ENCODE data around the gene NR4A3. TPM values are rescaled to one million over a fixed set of nuclear protein-coding genes. Genes with fewer than 3 reads are reported as not detected.

NR4A3 gene
- polyA plus RNA-seq, 3 donors = 0.88 to 2.1 (median 0.92) TPM

- Histone ChIP-seq H4K20me1 (ENCODE audit: insufficient read depth, low read length) (no peaks in the 10 kb centered on the region), H3K27me3 (ENCODE audit: control insufficient read depth in 2 of 2, insufficient read depth in 2 of 2, low read length in 2 of 2) (no peaks in the 10 kb centered on the region), H2AFZ (ENCODE audit: insufficient read depth, low read depth, low read length, poor library complexity, severe bottlenecking) (no peak overlapping the region), H3K36me3 (replicated peaks in 1 of 2; ENCODE audit: control insufficient read depth in 1 of 2, insufficient read depth in 2 of 2, low read length in 2 of 2) (no peaks in the 10 kb centered on the region), H3K4me3 (replicated peaks in 1 of 3; ENCODE audit: low read depth in 2 of 3, low read length in 3 of 3) (no peak overlapping the region), H3K9ac (ENCODE audit: insufficient read depth, low read length, poor library complexity, severe bottlenecking) (no peak overlapping the region), H3K4me2 (replicated peaks; ENCODE audit: extremely low read depth, low read length, poor library complexity, severe bottlenecking) (no peak overlapping the region), H3K9me3 (replicated peaks in 1 of 2; ENCODE audit: control insufficient read depth in 1 of 2, insufficient read depth in 1 of 2, low read length in 2 of 2) (no peaks in the 10 kb centered on the region), H3K4me1 (ENCODE audit: control insufficient read depth in 1 of 2, insufficient read depth in 2 of 2, low read length in 2 of 2) (peaks cover 3 to 8% of the 10 kb centered on the region in 2 donors), H3K27ac (ENCODE audit: low read depth in 1 of 2, low read length in 2 of 2) (no peak overlapping the region), H3K79me2 (ENCODE audit: insufficient read depth, low read length) (no peaks in the 10 kb centered on the region)
- H3K4me1 Mint-ChIP-seq = peaks cover 13% of the 10 kb centered on the region
- peak overlapping the region in 1 of 7 donors; percentile 40 for H3K27ac Mint-ChIP-seq
- H3K4me3 Mint-ChIP-seq = no peak overlapping the region
- H3K9me3 Mint-ChIP-seq = peaks cover 0 to 2% (median 0%) of the 10 kb centered on the region in 7 donors
- peak in 2 of 3 donors; percentile 4 to 10 for DNase-seq
- H3K36me3 Mint-ChIP-seq = no peaks in the 10 kb centered on the region
- WGBS (ENCODE audit: insufficient coverage) = no CpG with 5 or more reads among the region's 6 CpGs
- no peak for TF ChIP-seq CTCF (IDR thresholded peaks at IDR 0.05)
- peaks cover 1 to 2% (median 2%) of the 10 kb centered on the region in 3 donors for H3K27me3 Mint-ChIP-seq (ENCODE audit: low read depth in 3 of 3)
- intact Hi-C loops (cut with micrococcal nuclease) = no loop called here
Measured at GRCh38 chr9:99782962-99783718, 38.5 kb upstream of the NR4A3 start.

- Mint-ChIP-seq H3K9me3 (peaks cover 0 to 2% (median 0%) of the 10 kb centered on the region in 7 donors), H3K4me1 (peaks cover 13% of the 10 kb centered on the region), H3K4me3 (no peak overlapping the region), H3K27me3 (ENCODE audit: low read depth in 3 of 3) (peaks cover 1 to 2% (median 2%) of the 10 kb centered on the region in 3 donors), H3K27ac (no peak overlapping the region), H3K36me3 (no peaks in the 10 kb centered on the region)
- Histone ChIP-seq H3K36me3 (replicated peaks in 1 of 2; ENCODE audit: control insufficient read depth in 1 of 2, insufficient read depth in 2 of 2, low read length in 2 of 2) (no peaks in the 10 kb centered on the region), H4K20me1 (ENCODE audit: insufficient read depth, low read length) (no peaks in the 10 kb centered on the region), H3K4me1 (ENCODE audit: control insufficient read depth in 1 of 2, insufficient read depth in 2 of 2, low read length in 2 of 2) (peaks cover 3 to 8% of the 10 kb centered on the region in 2 donors), H3K4me2 (replicated peaks; ENCODE audit: extremely low read depth, low read length, poor library complexity, severe bottlenecking) (no peak overlapping the region), H3K9ac (ENCODE audit: insufficient read depth, low read length, poor library complexity, severe bottlenecking) (no peak overlapping the region), H3K79me2 (ENCODE audit: insufficient read depth, low read length) (no peaks in the 10 kb centered on the region), H3K4me3 (replicated peaks in 1 of 3; ENCODE audit: low read depth in 2 of 3, low read length in 3 of 3) (no peak overlapping the region), H3K27me3 (ENCODE audit: control insufficient read depth in 2 of 2, insufficient read depth in 2 of 2, low read length in 2 of 2) (no peaks in the 10 kb centered on the region), H2AFZ (ENCODE audit: insufficient read depth, low read depth, low read length, poor library complexity, severe bottlenecking) (no peak overlapping the region), H3K27ac (ENCODE audit: low read depth in 1 of 2, low read length in 2 of 2) (no peak overlapping the region), H3K9me3 (replicated peaks in 1 of 2; ENCODE audit: control insufficient read depth in 1 of 2, insufficient read depth in 1 of 2, low read length in 2 of 2) (no peaks in the 10 kb centered on the region)
- intact Hi-C loops (cut with micrococcal nuclease) = no loop called here
- DNase-seq = no peak
- TF ChIP-seq CTCF (IDR thresholded peaks at IDR 0.05) = no peak
- WGBS (ENCODE audit: insufficient coverage) = 80% methylated on average over 1 of the region's 2 CpGs
Measured at GRCh38 chr9:99783799-99784198, 37.9 kb upstream of the NR4A3 start.

Measured in CD14-positive monocyte (primary cell).